ENCODE data around the gene LGI1.

DNA sequence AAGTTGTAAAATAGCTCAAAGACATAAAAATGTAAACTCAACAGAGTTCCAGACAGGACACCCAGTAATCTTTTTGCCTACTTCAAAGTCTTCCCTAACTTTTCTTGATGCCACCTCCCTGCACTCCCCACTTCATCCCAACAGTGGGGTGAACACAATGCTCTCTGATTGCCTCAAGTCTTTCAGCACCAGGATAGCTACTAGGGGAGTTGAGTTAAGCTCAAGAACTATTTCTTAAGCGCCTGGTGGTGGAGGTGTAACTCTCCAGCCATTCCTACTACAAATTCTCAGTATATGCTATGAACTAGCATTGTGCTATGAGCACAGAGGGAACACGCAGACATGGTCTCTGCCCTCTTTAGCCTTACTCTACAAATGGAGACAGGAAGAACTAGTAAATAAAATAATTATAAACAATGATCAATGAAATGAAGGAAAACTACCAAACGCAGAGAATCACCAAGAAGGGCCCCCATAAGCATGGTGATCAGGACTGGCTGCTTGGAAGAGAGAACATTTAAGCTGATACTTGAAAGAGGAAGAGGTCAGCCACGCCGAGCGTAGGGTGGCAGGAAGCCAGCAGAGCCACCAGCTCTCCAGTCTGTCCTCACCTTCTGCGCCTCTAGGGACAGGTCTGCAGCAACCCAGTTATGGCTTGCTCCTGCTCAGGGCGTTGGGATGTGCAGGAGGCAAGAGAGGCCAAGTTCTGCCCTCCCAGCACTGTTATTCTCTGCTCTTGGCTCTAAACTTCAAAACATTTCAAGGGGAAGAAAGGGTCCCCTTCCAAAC, 38.6 kb upstream of the LGI1 start:
- TF ChIP-seq, protein P1, sequence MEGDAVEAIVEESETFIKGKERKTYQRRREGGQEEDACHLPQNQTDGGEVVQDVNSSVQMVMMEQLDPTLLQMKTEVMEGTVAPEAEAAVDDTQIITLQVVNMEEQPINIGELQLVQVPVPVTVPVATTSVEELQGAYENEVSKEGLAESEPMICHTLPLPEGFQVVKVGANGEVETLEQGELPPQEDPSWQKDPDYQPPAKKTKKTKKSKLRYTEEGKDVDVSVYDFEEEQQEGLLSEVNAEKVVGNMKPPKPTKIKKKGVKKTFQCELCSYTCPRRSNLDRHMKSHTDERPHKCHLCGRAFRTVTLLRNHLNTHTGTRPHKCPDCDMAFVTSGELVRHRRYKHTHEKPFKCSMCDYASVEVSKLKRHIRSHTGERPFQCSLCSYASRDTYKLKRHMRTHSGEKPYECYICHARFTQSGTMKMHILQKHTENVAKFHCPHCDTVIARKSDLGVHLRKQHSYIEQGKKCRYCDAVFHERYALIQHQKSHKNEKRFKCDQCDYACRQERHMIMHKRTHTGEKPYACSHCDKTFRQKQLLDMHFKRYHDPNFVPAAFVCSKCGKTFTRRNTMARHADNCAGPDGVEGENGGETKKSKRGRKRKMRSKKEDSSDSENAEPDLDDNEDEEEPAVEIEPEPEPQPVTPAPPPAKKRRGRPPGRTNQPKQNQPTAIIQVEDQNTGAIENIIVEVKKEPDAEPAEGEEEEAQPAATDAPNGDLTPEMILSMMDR (IDR thresholded peaks at IDR 0.05; ENCODE audit: insufficient read depth, low read length, poor library complexity, severe bottlenecking): no peak
- TF ChIP-seq EZH2phosphoT487 (conservative IDR thresholded peaks at IDR 0.05; ENCODE audit: low read length): no peak

Data from SU-DHL-6 (cell line).